ENCODE data around the gene PET117.
A peak's percentile ranks its signal among the peaks of the same experiment; 100 is the strongest.

The PET117 gene

DNA sequence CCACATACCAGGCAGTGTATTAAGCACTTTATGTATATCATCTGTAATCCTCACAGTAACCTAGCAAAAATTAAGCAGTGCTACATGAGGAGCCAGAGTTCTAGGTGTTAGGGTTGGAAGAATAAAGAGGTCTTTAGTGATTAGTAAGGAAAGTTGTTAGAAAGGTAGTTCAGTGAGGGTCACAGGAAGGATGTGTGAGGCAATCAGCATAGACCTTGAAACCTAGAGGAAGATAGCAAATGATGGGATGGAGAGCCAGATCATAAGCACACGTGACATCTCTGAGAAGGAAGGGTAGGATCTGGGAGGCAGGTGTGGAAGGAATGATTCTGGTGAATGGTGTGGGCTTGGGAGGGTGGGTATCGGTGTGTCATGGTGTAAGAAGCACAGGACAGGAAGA is 2.2 kb downstream of the PET117 start:
- no peaks in the 10 kb centered on the region for H3K27me3 ChIP-seq (replicated peaks)
- H3K27ac ChIP-seq: no peak overlapping the region
- H3K4me3 ChIP-seq (ENCODE audit: low read depth, low read length): no peak overlapping the region
- TF ChIP-seq, protein P1, sequence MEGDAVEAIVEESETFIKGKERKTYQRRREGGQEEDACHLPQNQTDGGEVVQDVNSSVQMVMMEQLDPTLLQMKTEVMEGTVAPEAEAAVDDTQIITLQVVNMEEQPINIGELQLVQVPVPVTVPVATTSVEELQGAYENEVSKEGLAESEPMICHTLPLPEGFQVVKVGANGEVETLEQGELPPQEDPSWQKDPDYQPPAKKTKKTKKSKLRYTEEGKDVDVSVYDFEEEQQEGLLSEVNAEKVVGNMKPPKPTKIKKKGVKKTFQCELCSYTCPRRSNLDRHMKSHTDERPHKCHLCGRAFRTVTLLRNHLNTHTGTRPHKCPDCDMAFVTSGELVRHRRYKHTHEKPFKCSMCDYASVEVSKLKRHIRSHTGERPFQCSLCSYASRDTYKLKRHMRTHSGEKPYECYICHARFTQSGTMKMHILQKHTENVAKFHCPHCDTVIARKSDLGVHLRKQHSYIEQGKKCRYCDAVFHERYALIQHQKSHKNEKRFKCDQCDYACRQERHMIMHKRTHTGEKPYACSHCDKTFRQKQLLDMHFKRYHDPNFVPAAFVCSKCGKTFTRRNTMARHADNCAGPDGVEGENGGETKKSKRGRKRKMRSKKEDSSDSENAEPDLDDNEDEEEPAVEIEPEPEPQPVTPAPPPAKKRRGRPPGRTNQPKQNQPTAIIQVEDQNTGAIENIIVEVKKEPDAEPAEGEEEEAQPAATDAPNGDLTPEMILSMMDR (IDR thresholded peaks at IDR 0.05; ENCODE audit: low read depth, low read length, missing control alignments): no peak
- DNase-seq: no peak
- H3K36me3 ChIP-seq (replicated peaks): peaks cover 4% of the 10 kb centered on the region
- in situ Hi-C loops (cut with HindIII; ENCODE audit: low pct_ligation_motif_present, low sequenced_read_pairs): no loop called here

DNA sequence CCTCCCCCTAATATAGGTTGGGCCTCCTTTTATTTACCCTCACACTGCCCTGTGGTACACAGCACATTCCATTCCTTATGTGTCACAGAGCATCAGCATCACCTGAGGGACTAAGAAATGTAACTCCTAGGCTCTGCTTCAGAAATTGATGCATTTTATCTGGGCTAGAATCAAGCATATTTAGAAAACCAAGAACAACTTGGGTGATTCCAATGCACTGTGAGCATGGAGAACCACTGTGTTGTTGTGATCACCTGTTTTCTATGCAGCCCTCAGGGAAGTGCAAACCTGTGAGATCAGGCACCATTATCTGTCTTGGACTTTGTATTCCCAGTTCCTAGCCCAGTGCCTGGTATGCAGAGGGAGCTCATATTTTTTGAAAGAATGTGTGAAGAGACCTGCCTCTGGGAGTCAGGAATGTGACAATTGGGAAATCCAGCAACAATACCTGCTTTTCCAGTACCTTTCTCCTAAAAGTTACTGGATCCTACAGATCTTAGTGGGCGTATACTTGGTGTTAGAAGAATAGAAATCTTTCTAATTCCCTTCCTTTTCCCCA is 7.0 kb downstream of the PET117 start:
- TF ChIP-seq, protein P1 (IDR thresholded peaks at IDR 0.05; ENCODE audit: low read depth, low read length, missing control alignments): no peak
- H3K27ac ChIP-seq: no peak overlapping the region
- H3K36me3 ChIP-seq (replicated peaks): peaks cover 4% of the 10 kb centered on the region
- DNase-seq: no peak
- no peaks in the 10 kb centered on the region for H3K27me3 ChIP-seq (replicated peaks)
- H3K4me3 ChIP-seq (ENCODE audit: low read depth, low read length): no peak overlapping the region
- in situ Hi-C loops (cut with HindIII; ENCODE audit: low pct_ligation_motif_present, low sequenced_read_pairs): no loop called here

DNA sequence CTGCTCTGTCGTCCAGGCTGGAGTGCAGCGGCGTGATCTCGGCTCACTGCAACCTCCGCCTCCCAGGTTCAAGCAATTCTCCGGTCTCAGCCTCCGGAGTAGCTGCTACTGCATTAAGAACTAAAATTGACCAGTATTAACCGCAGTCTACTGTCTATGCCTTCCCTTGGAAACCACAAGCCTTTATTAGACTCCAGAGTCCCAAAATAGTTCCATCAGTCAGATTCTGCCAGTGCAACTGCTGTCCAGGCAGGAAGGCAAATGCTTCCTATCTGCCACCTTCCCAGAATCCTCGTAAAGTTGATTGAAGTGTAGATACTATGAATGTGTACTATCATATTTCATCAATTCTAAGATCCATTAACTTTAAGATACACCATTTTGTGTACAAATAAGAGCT is 16.7 kb downstream of the PET117 start:
- TF ChIP-seq, protein P1 (IDR thresholded peaks at IDR 0.05; ENCODE audit: low read depth, low read length, missing control alignments): no peak
- in situ Hi-C loops (cut with HindIII; ENCODE audit: low pct_ligation_motif_present, low sequenced_read_pairs): no loop called here
- H3K36me3 ChIP-seq (replicated peaks): no peaks in the 10 kb centered on the region
- no peaks in the 10 kb centered on the region for H3K27me3 ChIP-seq (replicated peaks)
- DNase-seq: no peak
- no peak overlapping the region for H3K27ac ChIP-seq
- no peak overlapping the region for H3K4me3 ChIP-seq (ENCODE audit: low read depth, low read length)

DNA sequence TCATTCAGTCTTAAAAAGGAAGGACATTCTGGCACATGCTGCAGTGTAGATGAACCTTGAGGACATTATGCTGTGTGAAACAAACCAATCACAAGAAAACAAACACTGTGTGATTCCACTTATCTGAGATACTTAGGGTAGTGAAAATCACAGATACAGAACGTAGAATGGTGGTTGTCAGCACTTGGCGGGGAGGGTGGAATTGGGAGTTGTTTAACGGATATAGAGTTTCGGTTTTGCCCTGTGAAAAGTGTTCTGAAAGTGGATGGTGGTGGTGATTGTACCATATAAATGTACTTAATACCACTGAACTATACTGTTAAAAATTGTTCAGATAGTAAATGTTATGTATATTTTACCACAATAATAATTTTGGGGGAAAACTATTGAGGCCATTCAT is 18.4 kb downstream of the PET117 start:
- TF ChIP-seq, protein P1 (IDR thresholded peaks at IDR 0.05; ENCODE audit: low read depth, low read length, missing control alignments): no peak
- DNase-seq: no peak
- Histone ChIP-seq H3K27me3 (replicated peaks) (no peaks in the 10 kb centered on the region), H3K36me3 (replicated peaks) (no peaks in the 10 kb centered on the region), H3K27ac (no peak overlapping the region), H3K4me3 (ENCODE audit: low read depth, low read length) (no peak overlapping the region)
- in situ Hi-C loops (cut with HindIII; ENCODE audit: low pct_ligation_motif_present, low sequenced_read_pairs): no loop called here

DNA sequence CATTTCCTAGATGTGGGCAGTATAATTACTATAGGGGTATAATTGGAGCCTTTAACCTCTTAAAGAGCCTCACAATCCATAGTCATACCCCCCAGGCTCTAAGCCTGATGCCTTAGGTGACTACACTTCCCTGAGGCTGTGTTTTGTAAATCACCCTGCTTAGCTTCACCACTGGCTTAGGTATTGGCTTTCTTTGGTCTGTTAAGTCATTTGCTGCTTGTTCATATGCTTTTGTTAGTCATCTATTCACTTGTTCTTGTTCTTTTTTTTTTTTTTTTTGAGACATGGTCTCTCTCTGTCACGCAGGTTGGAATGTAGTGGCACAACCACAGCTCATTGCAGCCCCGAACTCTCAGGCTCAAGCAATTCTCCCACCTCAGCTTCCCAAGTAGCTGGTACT is 26.7 kb downstream of the PET117 start:
- Histone ChIP-seq H3K27ac (no peak overlapping the region), H3K27me3 (replicated peaks) (no peaks in the 10 kb centered on the region), H3K36me3 (replicated peaks) (peaks cover 7% of the 10 kb centered on the region), H3K4me3 (ENCODE audit: low read depth, low read length) (no peak overlapping the region)
- in situ Hi-C loops (cut with HindIII; ENCODE audit: low pct_ligation_motif_present, low sequenced_read_pairs): no loop called here
- DNase-seq: peak; percentile 1
- TF ChIP-seq, protein P1 (IDR thresholded peaks at IDR 0.05; ENCODE audit: low read depth, low read length, missing control alignments): no peak

DNA sequence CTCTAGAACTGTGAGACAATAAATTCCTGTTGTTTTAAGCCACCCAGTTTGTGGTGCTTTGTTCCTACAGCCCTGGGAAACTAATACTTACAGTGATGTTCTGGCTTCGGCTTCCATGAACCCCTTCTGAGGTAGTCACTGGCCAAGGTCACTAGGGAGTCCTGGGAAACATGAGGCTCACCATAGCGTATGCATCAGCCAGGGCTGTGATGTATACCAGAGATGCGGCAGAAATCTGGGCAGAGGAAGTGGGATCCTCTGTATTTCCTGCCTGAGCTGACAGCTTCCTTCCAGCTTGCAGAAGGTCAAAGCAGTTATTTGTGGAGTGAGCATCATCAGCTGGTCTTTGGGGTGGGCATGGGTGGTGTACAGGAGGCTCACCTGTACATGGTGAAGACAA is 27.9 kb downstream of the PET117 start:
- DNase-seq: peak; percentile 47
- in situ Hi-C loops (cut with HindIII; ENCODE audit: low pct_ligation_motif_present, low sequenced_read_pairs): no loop called here
- Histone ChIP-seq H3K27ac (peak overlapping the region; percentile 31), H3K36me3 (replicated peaks) (peaks cover 7% of the 10 kb centered on the region), H3K4me3 (ENCODE audit: low read depth, low read length) (no peak overlapping the region), H3K27me3 (replicated peaks) (no peaks in the 10 kb centered on the region)
- TF ChIP-seq, protein P1 (IDR thresholded peaks at IDR 0.05; ENCODE audit: low read depth, low read length, missing control alignments): no peak

Measured in brain microvascular endothelial cell (primary cell).